Kidney glomerular epithelial cell (primary cell): ENCODE results near the gene SENP7.
"Not testable (repeated sequence)": the region's sequence is repeated elsewhere in the genome, so short reads cannot be mapped to it uniquely, and the experiment has no call there.

ENCODE experiments used
- DNase-seq: peaks from one replicate; lab custom pipeline; 2025; lab: John Stamatoyannopoulos, UW

The SENP7 gene

GRCh38 chr3:101512646-101513418 is at the start of gene SENP7:
SENP7 (minus strand) TSS chr3:101513212; CDS start chr3:101513130, 82 bp downstream.
- DNase-seq = peak; percentile 78

- peak; percentile 86 for DNase-seq
Measured at GRCh38 chr3:101561630-101562328, 48.8 kb upstream of the SENP7 start, which contains the start of gene TRMT10C. TRMT10C (plus strand) TSS chr3:101561868; CDS start chr3:101564782, 2,914 bp downstream.

GRCh38 chr3:101556064-101556463 is 43.1 kb upstream of the SENP7 start:
- no peak for DNase-seq

GRCh38 chr3:101553381-101553780 is 40.4 kb upstream of the SENP7 start:
- not testable (repeated sequence) for DNase-seq

- not testable (repeated sequence) for DNase-seq
Measured at GRCh38 chr3:101551359-101552081, 38.5 kb upstream of the SENP7 start.

- DNase-seq = no peak
Measured at GRCh38 chr3:101549473-101549872, 36.5 kb upstream of the SENP7 start.

- DNase-seq = no peak
Measured at GRCh38 chr3:101548527-101549105, 35.6 kb upstream of the SENP7 start.

- no peak for DNase-seq
Measured at GRCh38 chr3:101544161-101544850, 31.3 kb upstream of the SENP7 start.

- DNase-seq = no peak
Measured at GRCh38 chr3:101542957-101543356, 29.9 kb upstream of the SENP7 start.

GRCh38 chr3:101536955-101537354 is 23.9 kb upstream of the SENP7 start:
- DNase-seq = not testable (repeated sequence)

GRCh38 chr3:101536266-101536665 is 23.3 kb upstream of the SENP7 start:
- DNase-seq = no peak

- DNase-seq = no peak
Measured at GRCh38 chr3:101535221-101535620, 22.2 kb upstream of the SENP7 start.

- no peak for DNase-seq
Measured at GRCh38 chr3:101533603-101533968, 20.6 kb upstream of the SENP7 start.

GRCh38 chr3:101532783-101533602 is 20.0 kb upstream of the SENP7 start:
- DNase-seq = no peak

GRCh38 chr3:101531473-101532086 is 18.6 kb upstream of the SENP7 start:
- no peak for DNase-seq

GRCh38 chr3:101530686-101531047 is 17.7 kb upstream of the SENP7 start:
- DNase-seq = no peak

GRCh38 chr3:101529816-101530685 is 17.0 kb upstream of the SENP7 start:
- no peak for DNase-seq

- no peak for DNase-seq
Measured at GRCh38 chr3:101527906-101528305, 14.9 kb upstream of the SENP7 start.

GRCh38 chr3:101527441-101527840 is 14.4 kb upstream of the SENP7 start:
- DNase-seq = no peak
